LNCaP clone FGC (cell line): ENCODE measurements around the gene COPG2.
"Not testable (repeated sequence)": the region's sequence is repeated elsewhere in the genome, so short reads cannot be mapped to it uniquely, and the experiment has no call there.

ENCODE experiments used
- DNase-seq: peaks from one replicate; pipeline ENCODE4 v3.0.0-alpha.2; 2011; ENCODE audit warnings: low read depth
- H3K4me3 ChIP-seq: 2 replicates; pipeline ENCODE4 v1.5.1; 2011; ENCODE audit warnings: mild to moderate bottlenecking, low read depth, low read length, control low read depth
- TF ChIP-seq, protein P1 (sequence below): IDR thresholded peaks from 2 replicates; pipeline ENCODE4 v1.5.1; 2012; ENCODE audit warnings: mild to moderate bottlenecking; ENCODE audit not compliant: control insufficient read depth, insufficient read depth; ENCODE audit errors: extremely low read depth

Gene COPG2

DNA sequence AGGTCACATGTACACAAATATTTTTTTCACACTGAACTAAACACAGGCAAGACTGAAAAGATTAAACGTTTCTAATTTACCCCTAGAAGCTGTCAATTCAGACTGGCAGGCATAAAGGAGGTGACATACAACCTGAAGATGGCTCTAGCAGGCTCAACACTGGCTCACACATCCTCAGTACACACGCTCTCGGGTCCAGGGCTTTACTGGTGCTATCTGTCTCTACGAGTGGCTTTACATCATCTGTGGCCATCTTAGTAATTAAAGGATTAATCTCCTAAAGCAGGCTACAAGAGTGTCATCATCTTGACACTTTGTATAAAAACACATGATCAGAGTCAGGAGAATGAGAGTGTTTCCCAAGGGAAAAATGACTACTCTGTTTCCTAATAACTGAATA lies 57.3 kb downstream of the COPG2 start:
- no peak for DNase-seq
- H3K4me3 ChIP-seq = no peak overlapping the region
- TF ChIP-seq, protein P1, sequence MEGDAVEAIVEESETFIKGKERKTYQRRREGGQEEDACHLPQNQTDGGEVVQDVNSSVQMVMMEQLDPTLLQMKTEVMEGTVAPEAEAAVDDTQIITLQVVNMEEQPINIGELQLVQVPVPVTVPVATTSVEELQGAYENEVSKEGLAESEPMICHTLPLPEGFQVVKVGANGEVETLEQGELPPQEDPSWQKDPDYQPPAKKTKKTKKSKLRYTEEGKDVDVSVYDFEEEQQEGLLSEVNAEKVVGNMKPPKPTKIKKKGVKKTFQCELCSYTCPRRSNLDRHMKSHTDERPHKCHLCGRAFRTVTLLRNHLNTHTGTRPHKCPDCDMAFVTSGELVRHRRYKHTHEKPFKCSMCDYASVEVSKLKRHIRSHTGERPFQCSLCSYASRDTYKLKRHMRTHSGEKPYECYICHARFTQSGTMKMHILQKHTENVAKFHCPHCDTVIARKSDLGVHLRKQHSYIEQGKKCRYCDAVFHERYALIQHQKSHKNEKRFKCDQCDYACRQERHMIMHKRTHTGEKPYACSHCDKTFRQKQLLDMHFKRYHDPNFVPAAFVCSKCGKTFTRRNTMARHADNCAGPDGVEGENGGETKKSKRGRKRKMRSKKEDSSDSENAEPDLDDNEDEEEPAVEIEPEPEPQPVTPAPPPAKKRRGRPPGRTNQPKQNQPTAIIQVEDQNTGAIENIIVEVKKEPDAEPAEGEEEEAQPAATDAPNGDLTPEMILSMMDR = no peak

DNA sequence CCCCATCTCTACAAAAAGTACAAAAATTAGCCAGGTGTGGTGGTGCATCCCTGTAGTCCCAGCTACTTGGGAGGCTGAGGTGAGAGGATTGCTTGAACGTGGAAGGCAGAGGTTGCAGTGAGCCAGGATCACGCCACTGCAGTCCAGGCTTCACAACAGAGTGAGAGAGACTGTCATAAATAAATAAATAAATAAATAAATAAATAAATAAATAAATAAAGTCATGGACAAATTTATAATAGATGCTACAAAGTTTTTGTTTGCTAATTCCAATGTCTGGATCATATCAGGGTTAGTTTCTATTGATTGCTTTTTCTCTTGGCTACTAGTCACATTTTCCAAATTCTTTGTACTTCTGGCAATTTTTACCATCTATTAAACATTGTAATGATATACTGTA lies 61.5 kb downstream of the COPG2 start:
- not testable (repeated sequence) for DNase-seq, H3K4me3 ChIP-seq

DNA sequence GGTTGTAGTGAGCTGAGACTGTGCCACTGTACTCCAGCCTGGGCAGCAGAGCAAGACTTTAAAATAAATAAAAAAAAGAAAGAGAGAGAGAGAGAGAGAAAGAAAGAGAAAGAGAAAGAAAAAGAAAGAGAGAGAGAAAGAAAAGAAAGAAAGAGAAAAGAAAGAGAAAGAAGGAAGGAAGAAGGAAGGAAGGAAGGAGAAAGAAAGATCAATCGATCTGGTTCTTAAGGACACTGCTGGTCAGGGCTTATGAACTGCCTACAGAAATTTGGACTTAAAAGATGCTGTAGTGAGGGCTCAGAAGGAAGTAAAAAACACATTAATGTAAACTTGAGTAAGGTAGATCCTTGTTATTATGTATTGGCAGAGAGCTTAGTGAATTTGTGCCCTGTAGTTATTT lies 62.4 kb downstream of the COPG2 start:
- DNase-seq = no peak
- TF ChIP-seq, protein P1 = no peak
- no peak overlapping the region for H3K4me3 ChIP-seq

DNA sequence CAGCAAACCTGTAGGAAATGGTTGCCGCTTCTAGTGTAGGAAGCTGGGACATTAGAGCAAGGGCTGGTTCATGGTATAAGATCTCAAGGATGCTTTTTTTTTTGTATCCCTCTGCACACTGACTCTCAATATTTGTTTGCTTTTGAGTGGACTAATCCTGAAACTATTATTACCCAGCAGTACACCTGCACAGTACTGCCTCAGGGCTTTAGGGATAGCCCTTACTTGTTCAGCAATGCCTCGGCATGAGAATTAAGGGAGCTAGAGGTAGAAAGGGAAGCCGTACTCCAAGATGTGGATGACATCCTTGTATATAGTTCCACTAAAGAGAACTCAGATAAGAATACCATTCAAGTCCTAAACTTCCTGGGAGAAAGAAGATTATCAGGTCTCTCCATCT lies 70.5 kb downstream of the COPG2 start:
- TF ChIP-seq, protein P1 = no peak
- no peak for DNase-seq

DNA sequence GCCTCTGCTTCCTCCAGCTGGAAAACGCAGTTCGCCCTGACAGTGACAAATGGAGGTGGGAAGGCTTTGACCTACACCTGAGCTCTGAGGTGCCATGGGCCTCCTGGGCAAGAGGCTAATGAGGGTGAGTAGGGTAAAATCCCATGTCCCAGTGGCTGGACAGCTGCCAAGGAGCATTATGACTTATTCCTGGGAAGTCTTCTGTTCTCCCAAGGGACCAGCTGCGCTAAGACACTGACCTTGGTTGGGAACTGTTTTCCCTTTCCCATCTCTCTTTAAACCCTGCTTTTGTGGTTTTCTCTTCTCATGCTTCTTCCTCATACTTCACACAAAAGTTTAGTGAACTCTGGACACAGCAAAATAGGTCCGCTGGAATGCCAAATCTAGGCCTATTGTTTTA lies 72.6 kb downstream of the COPG2 start:
- no peak overlapping the region for H3K4me3 ChIP-seq
- TF ChIP-seq, protein P1 = no peak
- no peak for DNase-seq

More for the DNA sequence above, 70.5 kb downstream of the COPG2 start:
- no peak overlapping the region for H3K4me3 ChIP-seq

DNA sequence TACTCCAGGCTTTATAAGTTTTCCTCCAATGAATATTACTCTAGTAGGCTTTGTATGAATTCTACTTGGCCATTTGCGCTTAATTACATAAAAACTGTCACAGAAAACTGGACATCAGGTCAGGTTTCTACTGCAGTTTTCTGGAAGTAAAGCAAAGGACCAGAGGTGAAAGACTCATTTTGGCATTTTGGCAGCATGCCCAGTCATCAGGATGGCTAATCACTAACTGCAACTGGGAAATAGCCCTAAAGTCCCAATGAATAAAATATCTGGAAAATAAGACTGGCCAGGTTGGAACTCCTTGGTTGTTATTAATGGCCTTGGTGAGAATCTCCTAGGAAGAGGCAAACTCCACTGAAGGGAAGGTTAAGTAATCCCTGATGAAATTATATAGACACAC lies 75.5 kb downstream of the COPG2 start:
- TF ChIP-seq, protein P1 = no peak
- no peak for DNase-seq
- no peak overlapping the region for H3K4me3 ChIP-seq

DNA sequence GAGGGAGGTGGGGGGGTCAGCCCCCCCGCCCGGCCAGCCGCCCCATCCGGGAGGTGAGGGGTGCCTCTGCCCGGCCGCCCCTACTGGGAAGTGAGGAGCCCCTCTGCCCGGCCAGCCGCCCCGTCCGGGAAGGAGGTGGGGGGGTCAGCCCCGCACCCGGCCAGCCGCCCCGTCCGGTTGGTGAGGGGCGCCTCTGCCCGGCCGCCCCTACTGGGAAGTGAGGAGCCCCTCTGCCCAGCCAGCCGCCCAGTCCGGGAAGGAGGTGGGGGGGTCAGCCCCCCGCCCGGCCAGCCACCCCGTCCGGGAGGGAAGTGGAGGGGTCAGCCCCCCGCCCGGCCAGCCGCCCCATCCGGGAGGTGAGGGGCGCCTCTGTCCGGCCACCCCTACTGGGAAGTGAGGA lies 77.1 kb downstream of the COPG2 start:
- DNase-seq, H3K4me3 ChIP-seq: not testable (repeated sequence)

DNA sequence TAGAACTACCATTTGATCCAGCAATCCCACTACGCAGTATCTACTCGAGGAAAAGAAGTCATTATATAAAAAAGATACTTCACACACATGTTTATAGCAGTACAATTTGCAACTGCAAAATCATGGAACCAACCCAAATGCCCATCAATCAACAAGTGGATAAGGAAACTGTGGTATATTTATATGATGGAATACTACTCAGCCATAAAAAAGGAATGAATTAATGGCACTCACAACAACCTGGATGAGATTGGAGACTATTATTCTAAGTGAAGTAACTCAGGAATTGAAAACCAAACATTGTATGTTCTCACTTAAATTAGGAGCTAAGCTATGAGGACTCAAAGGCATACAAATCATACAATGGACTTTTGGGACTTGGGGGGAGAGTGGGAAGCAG lies 82.6 kb downstream of the COPG2 start:
- DNase-seq = not testable (repeated sequence)

DNA sequence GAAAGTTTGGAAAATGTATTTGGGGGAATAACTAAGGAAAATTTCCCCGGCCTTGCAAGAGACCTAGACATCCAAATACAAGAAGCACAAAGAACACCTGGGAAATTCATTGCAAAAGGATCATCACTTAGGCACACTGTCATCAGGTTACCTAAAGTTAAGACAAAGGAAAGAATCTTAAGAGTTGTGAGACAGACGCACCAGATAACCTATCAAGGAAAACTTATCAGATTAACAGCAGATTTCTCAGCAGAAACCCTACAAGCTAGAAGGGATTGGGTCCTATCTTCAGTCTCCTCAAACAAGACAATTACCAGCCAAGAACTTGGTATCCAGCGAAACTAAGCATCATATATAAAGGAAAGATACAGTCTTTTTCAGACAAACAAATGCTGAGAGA lies 93.4 kb downstream of the COPG2 start:
- H3K4me3 ChIP-seq, DNase-seq: not testable (repeated sequence)

More for the DNA sequence above, 82.6 kb downstream of the COPG2 start:
- H3K4me3 ChIP-seq = not testable (repeated sequence)

DNA sequence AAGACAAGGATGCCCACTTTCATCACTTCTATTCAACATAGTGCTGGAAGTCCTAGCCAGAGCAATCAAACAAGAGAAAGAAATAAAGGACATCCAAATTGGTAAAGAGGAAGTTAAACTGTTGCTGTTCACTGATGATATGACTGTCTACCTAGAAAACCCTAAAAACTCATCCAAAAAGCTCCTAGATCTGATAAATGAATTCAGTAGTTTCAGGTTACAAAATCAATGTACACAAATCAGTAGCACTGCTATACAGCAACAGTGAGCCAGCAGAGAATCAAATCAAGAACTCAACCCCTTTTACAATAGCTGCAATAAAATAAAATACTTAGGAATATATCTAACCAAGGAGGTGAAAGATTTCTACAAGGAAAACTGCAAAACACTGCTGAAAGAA lies 98.4 kb downstream of the COPG2 start:
- DNase-seq, H3K4me3 ChIP-seq: not testable (repeated sequence)
